Activated T-cell treated with anti-CD3 and anti-CD28 coated beads for 24 hours (primary cell): ENCODE results near the gene PSMA2.

Source experiments
- DNase-seq: peaks from one replicate; pipeline ENCODE4 v3.0.0-alpha.2; 2020; ENCODE audit warnings: low read depth

The PSMA2 gene

GRCh38 chr7:42940985-42941847, 9.2 kb upstream of the PSMA2 start:
- peak; percentile 63 for DNase-seq

GRCh38 chr7:42939457-42940240, 7.7 kb upstream of the PSMA2 start:
- no peak for DNase-seq

GRCh38 chr7:42935861-42936260, 3.9 kb upstream of the PSMA2 start:
- DNase-seq, result no peak

GRCh38 chr7:42934291-42934690, 2.3 kb upstream of the PSMA2 start:
- DNase-seq, result no peak

- no peak for DNase-seq
Observed at GRCh38 chr7:42932811-42933591, 1.0 kb upstream of the PSMA2 start.

- no peak for DNase-seq
Observed at GRCh38 chr7:42931447-42931833, 534 bp downstream of the PSMA2 start.

GRCh38 chr7:42930889-42931288, 1.1 kb downstream of the PSMA2 start:
- no peak for DNase-seq

- no peak for DNase-seq
Observed at GRCh38 chr7:42929449-42929848, 2.5 kb downstream of the PSMA2 start.

GRCh38 chr7:42928754-42929153, 3.2 kb downstream of the PSMA2 start:
- no peak for DNase-seq

- DNase-seq, result no peak
Observed at GRCh38 chr7:42926204-42926603, 5.8 kb downstream of the PSMA2 start.

- no peak for DNase-seq
Observed at GRCh38 chr7:42925630-42926029, 6.3 kb downstream of the PSMA2 start.

GRCh38 chr7:42924223-42924838, 7.6 kb downstream of the PSMA2 start:
- no peak for DNase-seq

- no peak for DNase-seq
Observed at GRCh38 chr7:42922017-42922753, 9.8 kb downstream of the PSMA2 start.

GRCh38 chr7:42915356-42915755, 16.6 kb downstream of the PSMA2 start:
- DNase-seq, result no peak

GRCh38 chr7:42914421-42915045, 17.4 kb downstream of the PSMA2 start:
- DNase-seq, result no peak

GRCh38 chr7:42914009-42914408, 18.0 kb downstream of the PSMA2 start:
- DNase-seq, result no peak

GRCh38 chr7:42913591-42913990, 18.4 kb downstream of the PSMA2 start:
- DNase-seq, result no peak

- DNase-seq, result peak; percentile 94
Observed at GRCh38 chr7:42911454-42912447, 20.2 kb downstream of the PSMA2 start, which contains the start of gene C7orf25. Gene C7orf25, minus strand, starts transcription at chr7:42912070. Its CDS starts 1,170 bp downstream, at chr7:42910900.

- no peak for DNase-seq
Observed at GRCh38 chr7:42910306-42910705, 21.7 kb downstream of the PSMA2 start.
